ENCODE results near the gene IFFO2. TPM values are rescaled to one million over a fixed set of nuclear protein-coding genes. Genes with fewer than 3 reads are reported as not detected.

IFFO2 gene
- total and polyA plus RNA-seq, 7 experiments from 2014 or later: 1.1 to 57.1 (median 25.7) TPM

DNA sequence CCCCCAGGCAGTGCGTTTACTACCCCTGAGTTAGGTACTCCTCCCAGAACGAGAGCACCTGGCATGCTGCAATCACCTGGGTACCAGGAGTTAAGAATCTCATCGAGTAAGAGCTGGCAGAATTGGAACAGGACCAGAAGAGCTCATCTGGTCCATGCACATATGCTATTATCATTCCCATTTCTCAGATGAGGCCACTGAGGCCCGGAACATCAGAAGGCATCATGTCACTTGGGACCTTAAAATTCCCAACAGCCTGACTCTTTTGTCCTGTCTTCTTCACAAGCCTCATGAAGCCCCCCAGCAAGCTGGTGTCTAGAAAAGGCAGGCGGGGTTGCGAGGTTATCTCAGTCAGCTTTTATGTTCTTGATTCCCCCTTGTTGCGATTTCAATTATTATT, 13.9 kb upstream of the IFFO2 start:
- H3K4me1 ChIP-seq (ENCODE audit: control insufficient read depth in 2 of 2, insufficient read depth in 2 of 2, low read length in 2 of 2): peaks cover 0 to 5% of the 10 kb centered on the region in 2 donors
- no peak overlapping the region for H3K27ac ChIP-seq (ENCODE audit: low read depth, low read length)
- no peaks in the 10 kb centered on the region for H3K36me3 Mint-ChIP-seq
- no peak overlapping the region for H3K4me3 ChIP-seq (ENCODE audit: low read length)
- peaks cover 0 to 23% (median 0%) of the 10 kb centered on the region in 5 donors for H3K27me3 Mint-ChIP-seq
- ChIA-PET POLR2A (interaction anchor here (1.1 to 1.4 kb wide), 3 partner anchors 19 to 47 kb away, joined by 3 to 4 read pairs (median 3); no protein-coding TSS in a partner anchor), CTCF (interaction anchor here (0.8 to 7.1 kb wide), 5 partner anchors 8 to 67 kb away, joined by 3 to 65 read pairs (median 4); partner anchors contain the start of gene IFFO2)
- H3K27ac Mint-ChIP-seq: no peak overlapping the region
- DNase-seq (no peak), ATAC-seq (no peak)
- intact Hi-C loops (cut with micrococcal nuclease): loop anchor here in 1 of 2 donors (5.0 kb wide), 1 partner anchor 102 kb away; no protein-coding TSS in a partner anchor
- H3K4me1 Mint-ChIP-seq: peaks cover 0 to 9% (median 4%) of the 10 kb centered on the region in 7 donors
- no peaks in the 10 kb centered on the region for H3K9me3 ChIP-seq (ENCODE audit: control insufficient read depth in 2 of 3, low read length in 3 of 3)
- no peaks in the 10 kb centered on the region for H3K36me3 ChIP-seq (ENCODE audit: control insufficient read depth in 2 of 3, insufficient read depth in 3 of 3, low read length in 3 of 3)
- H3K27me3 ChIP-seq (ENCODE audit: control insufficient read depth in 2 of 2, insufficient read depth in 2 of 2, low read length in 2 of 2): no peaks in the 10 kb centered on the region
- H3K9me3 Mint-ChIP-seq: no peaks in the 10 kb centered on the region
- H3K4me3 Mint-ChIP-seq: no peak overlapping the region

GRCh38 chr1:18967066-18967690, 10.7 kb upstream of the IFFO2 start:
- Histone ChIP-seq H3K9me3 (ENCODE audit: control insufficient read depth in 2 of 3, low read length in 3 of 3) (no peaks in the 10 kb centered on the region), H3K36me3 (ENCODE audit: control insufficient read depth in 2 of 3, insufficient read depth in 3 of 3, low read length in 3 of 3) (no peaks in the 10 kb centered on the region), H3K27me3 (ENCODE audit: control insufficient read depth in 2 of 2, insufficient read depth in 2 of 2, low read length in 2 of 2) (no peaks in the 10 kb centered on the region), H3K4me1 (ENCODE audit: control insufficient read depth in 2 of 2, insufficient read depth in 2 of 2, low read length in 2 of 2) (no peaks in the 10 kb centered on the region), H3K27ac (ENCODE audit: low read depth, low read length) (no peak overlapping the region), H3K4me3 (ENCODE audit: low read length) (no peak overlapping the region)
- peaks cover 0 to 29% (median 0%) of the 10 kb centered on the region in 5 donors for H3K27me3 Mint-ChIP-seq
- ChIA-PET POLR2A (interaction anchor here (1.0 to 1.6 kb wide), 4 partner anchors 11 to 40 kb away, joined by 3 to 5 read pairs (median 4); partner anchors contain the start of gene IFFO2), CTCF (interaction anchor here (1.1 to 7.1 kb wide), 3 partner anchors 54 to 60 kb away, joined by 3 to 65 read pairs (median 4); no protein-coding TSS in a partner anchor)
- intact Hi-C loops (cut with micrococcal nuclease): no loop called here
- no peak overlapping the region for H3K4me3 Mint-ChIP-seq
- no peaks in the 10 kb centered on the region for H3K9me3 Mint-ChIP-seq
- no peaks in the 10 kb centered on the region for H3K36me3 Mint-ChIP-seq
- DNase-seq: no peak
- no peak overlapping the region for H3K27ac Mint-ChIP-seq
- H3K4me1 Mint-ChIP-seq: peaks cover 0 to 6% (median 0%) of the 10 kb centered on the region in 7 donors
- ATAC-seq: no peak

- CTCF ChIA-PET: interaction anchor here (0.9 kb wide), 1 partner anchor 58 kb away, joined by 3 read pairs; no protein-coding TSS in a partner anchor
- H3K27me3 ChIP-seq (ENCODE audit: control insufficient read depth in 2 of 2, insufficient read depth in 2 of 2, low read length in 2 of 2): no peaks in the 10 kb centered on the region
- Mint-ChIP-seq H3K9me3 (no peaks in the 10 kb centered on the region), H3K27me3 (peaks cover 0 to 34% (median 0%) of the 10 kb centered on the region in 5 donors), H3K36me3 (no peaks in the 10 kb centered on the region), H3K27ac (peak overlapping the region in 1 of 9 donors; percentile 48), H3K4me1 (peaks cover 0 to 6% (median 2%) of the 10 kb centered on the region in 7 donors), H3K4me3 (no peak overlapping the region)
- no peaks in the 10 kb centered on the region for H3K9me3 ChIP-seq (ENCODE audit: control insufficient read depth in 2 of 3, low read length in 3 of 3)
- intact Hi-C loops (cut with micrococcal nuclease): no loop called here
- no peak overlapping the region for H3K4me3 ChIP-seq (ENCODE audit: low read length)
- H3K27ac ChIP-seq (ENCODE audit: low read depth, low read length): no peak overlapping the region
- POLR2A ChIA-PET: interaction anchor here (0.8 to 1.6 kb wide), 2 partner anchors 10 to 11 kb away, joined by 4 to 5 read pairs; partner anchors contain the start of gene IFFO2
- DNase-seq: no peak
- H3K36me3 ChIP-seq (ENCODE audit: control insufficient read depth in 2 of 3, insufficient read depth in 3 of 3, low read length in 3 of 3): no peaks in the 10 kb centered on the region
- H3K4me1 ChIP-seq (ENCODE audit: control insufficient read depth in 2 of 2, insufficient read depth in 2 of 2, low read length in 2 of 2): no peaks in the 10 kb centered on the region
- no peak for ATAC-seq
Observed at GRCh38 chr1:18965206-18966173, 9.0 kb upstream of the IFFO2 start.

- Mint-ChIP-seq H3K36me3 (no peaks in the 10 kb centered on the region), H3K4me3 (no peak overlapping the region), H3K27me3 (peaks cover 0 to 49% (median 0%) of the 10 kb centered on the region in 5 donors), H3K27ac (no peak overlapping the region), H3K9me3 (no peaks in the 10 kb centered on the region), H3K4me1 (peaks cover 0 to 13% (median 4%) of the 10 kb centered on the region in 7 donors)
- H3K9me3 ChIP-seq (ENCODE audit: control insufficient read depth in 2 of 3, low read length in 3 of 3): no peaks in the 10 kb centered on the region
- no peak for DNase-seq
- H3K27ac ChIP-seq (ENCODE audit: low read depth, low read length): no peak overlapping the region
- intact Hi-C loops (cut with micrococcal nuclease): no loop called here
- H3K4me3 ChIP-seq (ENCODE audit: low read length): no peak overlapping the region
- POLR2A ChIA-PET: interaction anchor here (0.7 kb wide), 1 partner anchor 97 kb away, joined by 3 read pairs; no protein-coding TSS in a partner anchor
- H3K27me3 ChIP-seq (ENCODE audit: control insufficient read depth in 2 of 2, insufficient read depth in 2 of 2, low read length in 2 of 2): no peaks in the 10 kb centered on the region
- CTCF ChIA-PET: interaction anchor here (0.6 kb wide), 1 partner anchor 57 kb away, joined by 6 read pairs; no protein-coding TSS in a partner anchor
- ATAC-seq: no peak
- H3K36me3 ChIP-seq (ENCODE audit: control insufficient read depth in 2 of 3, insufficient read depth in 3 of 3, low read length in 3 of 3): no peaks in the 10 kb centered on the region
- H3K4me1 ChIP-seq (ENCODE audit: control insufficient read depth in 2 of 2, insufficient read depth in 2 of 2, low read length in 2 of 2): no peaks in the 10 kb centered on the region
Observed at GRCh38 chr1:18963968-18964367, 7.5 kb upstream of the IFFO2 start.

DNA sequence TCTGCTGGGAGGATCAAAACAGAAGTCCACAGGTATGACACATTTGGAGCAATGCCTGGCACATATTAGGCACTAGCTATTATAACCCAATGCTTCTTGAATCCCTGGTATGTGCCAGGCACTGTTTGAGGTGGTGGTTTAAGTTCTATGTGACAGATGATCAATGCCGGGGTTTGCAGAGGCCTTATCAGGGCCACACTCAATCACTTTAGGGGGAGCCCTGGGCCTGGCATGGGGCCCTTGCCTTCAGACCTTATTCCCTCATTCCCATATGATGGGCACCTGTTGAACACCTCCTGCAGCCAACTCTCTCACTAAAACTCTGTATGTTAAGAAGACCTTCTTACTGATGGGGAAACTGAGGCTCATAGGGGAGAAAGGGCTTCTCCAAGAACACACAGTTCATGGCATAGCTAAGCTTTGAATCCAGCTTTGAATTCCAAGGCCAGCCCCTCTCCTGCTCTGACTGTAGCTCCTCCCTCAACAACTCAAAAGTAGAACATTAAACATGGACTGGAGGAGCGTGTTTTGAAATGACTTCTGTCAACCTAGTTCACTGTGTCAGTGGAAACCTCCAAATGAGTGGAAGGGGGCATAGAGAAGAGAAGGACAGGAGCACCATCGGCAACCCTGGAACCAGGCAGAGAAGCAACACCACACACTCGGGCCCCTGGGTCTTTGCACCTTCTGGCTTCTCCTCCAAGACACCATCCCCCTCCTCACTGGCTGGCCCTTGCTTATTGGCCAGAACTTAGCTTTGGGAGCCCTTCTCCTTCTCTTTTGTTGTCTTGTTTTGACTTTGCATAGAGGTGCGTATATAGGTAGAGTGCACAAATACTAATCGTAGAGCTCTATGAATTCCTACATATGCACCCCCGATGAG, 6.6 kb upstream of the IFFO2 start:
- H3K4me3 Mint-ChIP-seq: no peak overlapping the region
- H3K36me3 Mint-ChIP-seq: no peaks in the 10 kb centered on the region
- CTCF ChIA-PET: interaction anchor here (0.6 to 1.4 kb wide), 4 partner anchors 7 to 56 kb away, joined by 3 to 7 read pairs (median 6); no protein-coding TSS in a partner anchor
- H3K36me3 ChIP-seq (ENCODE audit: control insufficient read depth in 2 of 3, insufficient read depth in 3 of 3, low read length in 3 of 3): no peaks in the 10 kb centered on the region
- POLR2A ChIA-PET: interaction anchor here (0.7 to 1.3 kb wide), 4 partner anchors 10 to 37 kb away, joined by 3 read pairs; no protein-coding TSS in a partner anchor
- H3K4me1 Mint-ChIP-seq: peaks cover 3 to 17% (median 8%) of the 10 kb centered on the region in 7 donors
- H3K27me3 Mint-ChIP-seq: peaks cover 0 to 47% (median 0%) of the 10 kb centered on the region in 5 donors
- no peaks in the 10 kb centered on the region for H3K27me3 ChIP-seq (ENCODE audit: control insufficient read depth in 2 of 2, insufficient read depth in 2 of 2, low read length in 2 of 2)
- H3K9me3 Mint-ChIP-seq: no peaks in the 10 kb centered on the region
- H3K4me1 ChIP-seq (ENCODE audit: control insufficient read depth in 2 of 2, insufficient read depth in 2 of 2, low read length in 2 of 2): peaks cover 2 to 7% of the 10 kb centered on the region in 2 donors
- no peak overlapping the region for H3K4me3 ChIP-seq (ENCODE audit: low read length)
- DNase-seq (no peak), ATAC-seq (no peak)
- H3K9me3 ChIP-seq (ENCODE audit: control insufficient read depth in 2 of 3, low read length in 3 of 3): no peaks in the 10 kb centered on the region
- intact Hi-C loops (cut with micrococcal nuclease): no loop called here
- no peak overlapping the region for H3K27ac ChIP-seq (ENCODE audit: low read depth, low read length)
- no peak overlapping the region for H3K27ac Mint-ChIP-seq

Data from naive thymus-derived CD4-positive, alpha-beta T cell (primary cell).